ENCODE results near the gene ZBTB7C.
A peak's percentile ranks its signal among the peaks of the same experiment; 100 is the strongest.

The ZBTB7C gene

DNA sequence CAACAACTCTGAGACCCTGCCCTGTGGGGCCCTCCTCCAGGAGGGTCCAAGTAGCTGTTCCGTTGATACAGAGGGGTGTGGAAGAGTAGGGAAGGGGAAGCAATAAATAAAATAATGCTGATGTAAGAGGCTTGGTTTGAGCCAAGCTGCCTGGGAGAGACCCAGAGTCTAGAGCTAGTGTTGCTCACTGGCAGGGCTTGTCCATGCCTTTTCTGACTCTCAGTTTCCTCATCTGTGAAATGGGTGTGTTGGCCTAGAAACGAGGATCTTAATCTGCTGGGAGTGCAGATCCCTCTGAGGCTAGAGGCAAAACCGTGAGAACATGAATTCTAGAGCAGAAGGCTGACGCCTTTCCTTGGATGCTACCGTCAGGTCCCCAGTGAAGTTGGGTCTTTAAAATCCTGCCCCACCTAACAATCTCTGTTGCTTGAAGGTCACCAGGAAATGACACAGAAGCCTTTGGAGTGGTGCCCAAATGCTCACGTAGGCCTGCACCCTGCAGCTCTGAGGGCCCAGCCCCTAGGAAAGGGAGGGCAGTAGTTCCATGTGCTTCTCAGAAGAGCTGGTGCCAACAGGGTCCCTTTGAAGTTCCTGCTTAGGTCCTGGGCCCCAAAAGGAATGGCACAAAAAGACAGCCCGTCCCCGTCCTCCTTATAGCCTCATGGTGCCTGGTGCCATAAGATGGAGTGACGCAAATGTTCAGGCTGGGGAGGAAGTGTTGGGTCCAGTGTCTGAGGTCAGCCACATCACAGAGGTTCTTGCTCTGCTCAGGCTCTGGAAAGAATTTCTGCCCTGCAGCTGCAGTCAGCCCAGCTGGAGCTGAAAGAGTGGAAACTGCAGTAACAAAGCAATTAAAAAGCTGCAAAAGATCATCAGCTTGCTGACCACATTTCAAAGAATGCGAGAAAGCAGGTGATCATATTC lies 405.5 kb downstream of the ZBTB7C start (continued):
- TF ChIP-seq ZNF341 (tag by site-specific recombination; IDR thresholded peaks at IDR 0.05; ENCODE audit: low read depth) = peak; percentile 47
- TF ChIP-seq, protein P1, sequence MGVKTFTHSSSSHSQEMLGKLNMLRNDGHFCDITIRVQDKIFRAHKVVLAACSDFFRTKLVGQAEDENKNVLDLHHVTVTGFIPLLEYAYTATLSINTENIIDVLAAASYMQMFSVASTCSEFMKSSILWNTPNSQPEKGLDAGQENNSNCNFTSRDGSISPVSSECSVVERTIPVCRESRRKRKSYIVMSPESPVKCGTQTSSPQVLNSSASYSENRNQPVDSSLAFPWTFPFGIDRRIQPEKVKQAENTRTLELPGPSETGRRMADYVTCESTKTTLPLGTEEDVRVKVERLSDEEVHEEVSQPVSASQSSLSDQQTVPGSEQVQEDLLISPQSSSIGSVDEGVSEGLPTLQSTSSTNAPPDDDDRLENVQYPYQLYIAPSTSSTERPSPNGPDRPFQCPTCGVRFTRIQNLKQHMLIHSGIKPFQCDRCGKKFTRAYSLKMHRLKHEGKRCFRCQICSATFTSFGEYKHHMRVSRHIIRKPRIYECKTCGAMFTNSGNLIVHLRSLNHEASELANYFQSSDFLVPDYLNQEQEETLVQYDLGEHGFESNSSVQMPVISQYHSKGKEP (tag by site-specific recombination; IDR thresholded peaks at IDR 0.05) = 0 out of 2 replicates have a peak, but pooled peaks have one; percentile 42

DNA sequence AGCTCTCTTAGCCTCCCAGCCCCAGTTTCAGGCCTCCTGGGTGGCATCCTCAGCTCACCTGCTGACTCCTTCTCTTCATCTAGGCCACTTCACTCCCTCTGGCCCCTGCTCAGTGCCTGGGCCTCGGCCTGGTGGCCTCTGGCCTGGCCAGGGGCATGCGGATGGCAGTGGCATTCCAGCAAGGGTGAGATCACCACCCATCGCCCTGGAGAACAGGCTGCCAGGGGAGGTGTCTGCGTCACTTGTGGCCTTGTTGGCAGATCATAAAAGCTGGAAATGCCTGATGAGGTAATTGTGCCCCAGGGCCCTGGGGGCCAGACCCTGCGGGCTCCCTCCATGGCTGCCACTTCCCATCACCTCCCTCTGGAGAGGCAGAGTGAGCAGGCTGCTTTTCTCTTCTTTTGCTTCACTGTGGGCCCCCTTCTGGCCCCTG lies 406.2 kb downstream of the ZBTB7C start:
- Histone ChIP-seq H3K36me3 (ENCODE audit: control insufficient read depth in 2 of 2, insufficient read depth in 1 of 2, low read length in 2 of 2) (no peaks in the 10 kb centered on the region), H3K27ac (ENCODE audit: extremely low read depth, low read depth, low read length) (no peak overlapping the region), H3K4me1 (ENCODE audit: control insufficient read depth, insufficient read depth, low read length) (peaks cover 6% of the 10 kb centered on the region), H3K9me3 (ENCODE audit: control insufficient read depth, insufficient read depth, low read depth, low read length) (no peaks in the 10 kb centered on the region), H3K4me3 (ENCODE audit: low read depth, low read length) (no peak overlapping the region)
- ChIA-PET CTCF (interaction anchor here (0.6 to 4.0 kb wide), 6 partner anchors 12 to 677 kb away, joined by 3 to 23 read pairs (median 4); no protein-coding TSS in a partner anchor), POLR2A (interaction anchor here (0.8 kb wide), 1 partner anchor 46 kb away, joined by 6 read pairs; no protein-coding TSS in a partner anchor)
- TF ChIP-seq ZNF239 (tag by site-specific recombination; IDR thresholded peaks at IDR 0.05) = no peak
- no peak for TF ChIP-seq SP3 (tag by site-specific recombination; IDR thresholded peaks at IDR 0.05)
- no peak for TF ChIP-seq ZBTB1 (tag by site-specific recombination; IDR thresholded peaks at IDR 0.05)
- TF ChIP-seq ZNF354C (tag by site-specific recombination; IDR thresholded peaks at IDR 0.05; ENCODE audit: borderline replicate concordance, low read depth) = no peak
- TF ChIP-seq BCL11B (tag by site-specific recombination; IDR thresholded peaks at IDR 0.05; ENCODE audit: low read depth) = no peak
- peak; percentile 97 for TF ChIP-seq GLIS1 (tag by site-specific recombination; IDR thresholded peaks at IDR 0.05)
- TF ChIP-seq, protein P2, sequence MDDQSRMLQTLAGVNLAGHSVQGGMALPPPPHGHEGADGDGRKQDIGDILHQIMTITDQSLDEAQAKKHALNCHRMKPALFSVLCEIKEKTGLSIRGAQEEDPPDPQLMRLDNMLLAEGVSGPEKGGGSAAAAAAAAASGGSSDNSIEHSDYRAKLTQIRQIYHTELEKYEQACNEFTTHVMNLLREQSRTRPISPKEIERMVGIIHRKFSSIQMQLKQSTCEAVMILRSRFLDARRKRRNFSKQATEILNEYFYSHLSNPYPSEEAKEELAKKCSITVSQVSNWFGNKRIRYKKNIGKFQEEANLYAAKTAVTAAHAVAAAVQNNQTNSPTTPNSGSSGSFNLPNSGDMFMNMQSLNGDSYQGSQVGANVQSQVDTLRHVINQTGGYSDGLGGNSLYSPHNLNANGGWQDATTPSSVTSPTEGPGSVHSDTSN (CRISPR knock-in tag; IDR thresholded peaks at IDR 0.05) = no peak
- TF ChIP-seq GLI4 (tag by site-specific recombination; IDR thresholded peaks at IDR 0.05) = no peak
- TF ChIP-seq, protein P3, sequence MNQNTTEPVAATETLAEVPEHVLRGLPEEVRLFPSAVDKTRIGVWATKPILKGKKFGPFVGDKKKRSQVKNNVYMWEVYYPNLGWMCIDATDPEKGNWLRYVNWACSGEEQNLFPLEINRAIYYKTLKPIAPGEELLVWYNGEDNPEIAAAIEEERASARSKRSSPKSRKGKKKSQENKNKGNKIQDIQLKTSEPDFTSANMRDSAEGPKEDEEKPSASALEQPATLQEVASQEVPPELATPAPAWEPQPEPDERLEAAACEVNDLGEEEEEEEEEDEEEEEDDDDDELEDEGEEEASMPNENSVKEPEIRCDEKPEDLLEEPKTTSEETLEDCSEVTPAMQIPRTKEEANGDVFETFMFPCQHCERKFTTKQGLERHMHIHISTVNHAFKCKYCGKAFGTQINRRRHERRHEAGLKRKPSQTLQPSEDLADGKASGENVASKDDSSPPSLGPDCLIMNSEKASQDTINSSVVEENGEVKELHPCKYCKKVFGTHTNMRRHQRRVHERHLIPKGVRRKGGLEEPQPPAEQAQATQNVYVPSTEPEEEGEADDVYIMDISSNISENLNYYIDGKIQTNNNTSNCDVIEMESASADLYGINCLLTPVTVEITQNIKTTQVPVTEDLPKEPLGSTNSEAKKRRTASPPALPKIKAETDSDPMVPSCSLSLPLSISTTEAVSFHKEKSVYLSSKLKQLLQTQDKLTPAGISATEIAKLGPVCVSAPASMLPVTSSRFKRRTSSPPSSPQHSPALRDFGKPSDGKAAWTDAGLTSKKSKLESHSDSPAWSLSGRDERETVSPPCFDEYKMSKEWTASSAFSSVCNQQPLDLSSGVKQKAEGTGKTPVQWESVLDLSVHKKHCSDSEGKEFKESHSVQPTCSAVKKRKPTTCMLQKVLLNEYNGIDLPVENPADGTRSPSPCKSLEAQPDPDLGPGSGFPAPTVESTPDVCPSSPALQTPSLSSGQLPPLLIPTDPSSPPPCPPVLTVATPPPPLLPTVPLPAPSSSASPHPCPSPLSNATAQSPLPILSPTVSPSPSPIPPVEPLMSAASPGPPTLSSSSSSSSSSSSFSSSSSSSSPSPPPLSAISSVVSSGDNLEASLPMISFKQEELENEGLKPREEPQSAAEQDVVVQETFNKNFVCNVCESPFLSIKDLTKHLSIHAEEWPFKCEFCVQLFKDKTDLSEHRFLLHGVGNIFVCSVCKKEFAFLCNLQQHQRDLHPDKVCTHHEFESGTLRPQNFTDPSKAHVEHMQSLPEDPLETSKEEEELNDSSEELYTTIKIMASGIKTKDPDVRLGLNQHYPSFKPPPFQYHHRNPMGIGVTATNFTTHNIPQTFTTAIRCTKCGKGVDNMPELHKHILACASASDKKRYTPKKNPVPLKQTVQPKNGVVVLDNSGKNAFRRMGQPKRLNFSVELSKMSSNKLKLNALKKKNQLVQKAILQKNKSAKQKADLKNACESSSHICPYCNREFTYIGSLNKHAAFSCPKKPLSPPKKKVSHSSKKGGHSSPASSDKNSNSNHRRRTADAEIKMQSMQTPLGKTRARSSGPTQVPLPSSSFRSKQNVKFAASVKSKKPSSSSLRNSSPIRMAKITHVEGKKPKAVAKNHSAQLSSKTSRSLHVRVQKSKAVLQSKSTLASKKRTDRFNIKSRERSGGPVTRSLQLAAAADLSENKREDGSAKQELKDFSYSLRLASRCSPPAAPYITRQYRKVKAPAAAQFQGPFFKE (tag by site-specific recombination; IDR thresholded peaks at IDR 0.05; ENCODE audit: borderline replicate concordance) = no peak
- no peak for TF ChIP-seq PRDM1 (tag by site-specific recombination; IDR thresholded peaks at IDR 0.05)
- TF ChIP-seq, protein P4, sequence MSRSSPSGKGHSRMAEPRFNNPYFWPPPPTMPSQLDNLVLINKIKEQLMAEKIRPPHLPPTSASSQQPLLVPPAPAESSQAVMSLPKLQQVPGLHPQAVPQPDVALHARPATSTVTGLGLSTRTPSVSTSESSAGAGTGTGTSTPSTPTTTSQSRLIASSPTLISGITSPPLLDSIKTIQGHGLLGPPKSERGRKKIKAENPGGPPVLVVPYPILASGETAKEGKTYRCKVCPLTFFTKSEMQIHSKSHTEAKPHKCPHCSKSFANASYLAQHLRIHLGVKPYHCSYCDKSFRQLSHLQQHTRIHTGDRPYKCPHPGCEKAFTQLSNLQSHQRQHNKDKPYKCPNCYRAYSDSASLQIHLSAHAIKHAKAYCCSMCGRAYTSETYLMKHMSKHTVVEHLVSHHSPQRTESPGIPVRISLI (tag by site-specific recombination; IDR thresholded peaks at IDR 0.05) = no peak
- TF ChIP-seq ZEB2 (tag by site-specific recombination; IDR thresholded peaks at IDR 0.05) = peak; percentile 48; the same call in 1 of the 2 replicates
- TF ChIP-seq, protein P5, sequence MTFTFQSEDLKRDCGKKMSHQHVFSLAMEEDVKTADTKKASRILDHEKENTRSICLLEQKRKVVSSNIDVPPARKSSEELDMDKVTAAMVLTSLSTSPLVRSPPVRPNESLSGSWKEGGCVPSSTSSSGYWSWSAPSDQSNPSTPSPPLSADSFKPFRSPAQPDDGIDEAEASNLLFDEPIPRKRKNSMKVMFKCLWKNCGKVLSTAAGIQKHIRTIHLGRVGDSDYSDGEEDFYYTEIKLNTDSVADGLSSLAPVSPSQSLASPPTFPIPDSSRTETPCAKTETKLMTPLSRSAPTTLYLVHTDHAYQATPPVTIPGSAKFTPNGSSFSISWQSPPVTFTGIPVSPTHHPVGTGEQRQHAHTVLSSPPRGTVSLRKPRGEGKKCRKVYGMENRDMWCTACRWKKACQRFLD (tag by site-specific recombination; IDR thresholded peaks at IDR 0.05) = no peak
- TF ChIP-seq, protein P6, sequence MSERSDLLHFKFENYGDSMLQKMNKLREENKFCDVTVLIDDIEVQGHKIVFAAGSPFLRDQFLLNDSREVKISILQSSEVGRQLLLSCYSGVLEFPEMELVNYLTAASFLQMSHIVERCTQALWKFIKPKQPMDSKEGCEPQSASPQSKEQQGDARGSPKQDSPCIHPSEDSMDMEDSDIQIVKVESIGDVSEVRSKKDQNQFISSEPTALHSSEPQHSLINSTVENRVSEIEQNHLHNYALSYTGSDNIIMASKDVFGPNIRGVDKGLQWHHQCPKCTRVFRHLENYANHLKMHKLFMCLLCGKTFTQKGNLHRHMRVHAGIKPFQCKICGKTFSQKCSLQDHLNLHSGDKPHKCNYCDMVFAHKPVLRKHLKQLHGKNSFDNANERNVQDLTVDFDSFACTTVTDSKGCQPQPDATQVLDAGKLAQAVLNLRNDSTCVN (tag by site-specific recombination; optimal IDR thresholded peaks at IDR 0.05) = peak; percentile 19
- TF ChIP-seq, protein P7, sequence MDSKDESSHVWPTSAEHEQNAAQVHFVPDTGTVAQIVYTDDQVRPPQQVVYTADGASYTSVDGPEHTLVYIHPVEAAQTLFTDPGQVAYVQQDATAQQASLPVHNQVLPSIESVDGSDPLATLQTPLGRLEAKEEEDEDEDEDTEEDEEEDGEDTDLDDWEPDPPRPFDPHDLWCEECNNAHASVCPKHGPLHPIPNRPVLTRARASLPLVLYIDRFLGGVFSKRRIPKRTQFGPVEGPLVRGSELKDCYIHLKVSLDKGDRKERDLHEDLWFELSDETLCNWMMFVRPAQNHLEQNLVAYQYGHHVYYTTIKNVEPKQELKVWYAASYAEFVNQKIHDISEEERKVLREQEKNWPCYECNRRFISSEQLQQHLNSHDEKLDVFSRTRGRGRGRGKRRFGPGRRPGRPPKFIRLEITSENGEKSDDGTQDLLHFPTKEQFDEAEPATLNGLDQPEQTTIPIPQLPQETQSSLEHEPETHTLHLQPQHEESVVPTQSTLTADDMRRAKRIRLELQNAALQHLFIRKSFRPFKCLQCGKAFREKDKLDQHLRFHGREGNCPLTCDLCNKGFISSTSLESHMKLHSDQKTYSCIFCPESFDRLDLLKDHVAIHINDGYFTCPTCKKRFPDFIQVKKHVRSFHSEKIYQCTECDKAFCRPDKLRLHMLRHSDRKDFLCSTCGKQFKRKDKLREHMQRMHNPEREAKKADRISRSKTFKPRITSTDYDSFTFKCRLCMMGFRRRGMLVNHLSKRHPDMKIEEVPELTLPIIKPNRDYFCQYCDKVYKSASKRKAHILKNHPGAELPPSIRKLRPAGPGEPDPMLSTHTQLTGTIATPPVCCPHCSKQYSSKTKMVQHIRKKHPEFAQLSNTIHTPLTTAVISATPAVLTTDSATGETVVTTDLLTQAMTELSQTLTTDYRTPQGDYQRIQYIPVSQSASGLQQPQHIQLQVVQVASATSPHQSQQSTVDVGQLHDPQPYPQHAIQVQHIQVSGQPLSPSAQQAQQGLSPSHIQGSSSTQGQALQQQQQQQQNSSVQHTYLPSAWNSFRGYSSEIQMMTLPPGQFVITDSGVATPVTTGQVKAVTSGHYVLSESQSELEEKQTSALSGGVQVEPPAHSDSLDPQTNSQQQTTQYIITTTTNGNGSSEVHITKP (tag by site-specific recombination; IDR thresholded peaks at IDR 0.05) = no peak
